GM12891 (cell line): ENCODE measurements around the gene HACD1.

Source experiments
- PAX5 ChIP-seq: IDR thresholded peaks from 2 replicates; pipeline ENCODE4 v1.6.1; 2011; ENCODE audit warnings: low read length, moderate library complexity, mild to moderate bottlenecking; ENCODE audit not compliant: insufficient read depth, severe bottlenecking
- POLR2A ChIP-seq: IDR thresholded peaks from 2 replicates; pipeline ENCODE4 v1.6.1; 2011; ENCODE audit warnings: low read depth, low read length, control low read depth
- POLR2AphosphoS5 ChIP-seq: IDR thresholded peaks from 2 replicates; pipeline ENCODE4 v1.6.1; 2011; ENCODE audit warnings: low read depth, low read length, control low read depth
- POU2F2 ChIP-seq: IDR thresholded peaks from 2 replicates; pipeline ENCODE4 v1.6.1; 2011; ENCODE audit warnings: low read depth, mild to moderate bottlenecking, control low read depth, low read length, moderate library complexity
- SPI1 ChIP-seq: IDR thresholded peaks from 2 replicates; pipeline ENCODE4 v1.6.1; 2011; ENCODE audit warnings: low read depth, low read length, control low read depth
- TAF1 ChIP-seq: IDR thresholded peaks from 2 replicates; pipeline ENCODE4 v1.6.1; 2011; ENCODE audit warnings: low read depth, low read length, control low read depth

DNA sequence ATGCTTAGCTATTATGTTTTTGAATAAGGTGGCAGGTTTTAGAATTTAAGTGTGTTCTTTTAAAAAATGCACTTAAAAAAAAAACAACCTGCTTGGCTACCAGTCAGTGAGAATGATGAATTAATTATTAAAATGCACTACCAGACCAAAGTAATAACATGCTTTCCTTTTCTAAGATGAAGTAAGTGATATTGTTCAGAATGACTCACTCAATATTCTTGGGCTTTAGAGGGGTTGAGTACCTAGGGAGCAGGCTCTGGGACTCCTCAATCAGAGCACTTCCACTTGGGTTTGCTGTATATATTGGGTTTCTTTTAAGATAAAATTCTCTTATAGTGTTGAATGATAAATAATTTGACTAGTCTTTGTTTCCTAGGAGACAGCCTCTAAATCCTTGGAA is 35.4 kb upstream of the HACD1 start:
- TF ChIP-seq POLR2A (no peak), TAF1 (no peak), POLR2AphosphoS5 (no peak), SPI1 (no peak), PAX5 (no peak), POU2F2 (no peak)
